Measurements from ENCODE around the gene KLHDC4. TPM values are rescaled to one million over a fixed set of nuclear protein-coding genes. Genes with fewer than 3 reads are reported as not detected.

KLHDC4 gene
- total and polyA plus RNA-seq, 2 of the 4 experiments (the other 2 are of a cell fraction): 13.6 to 19.0 TPM

DNA sequence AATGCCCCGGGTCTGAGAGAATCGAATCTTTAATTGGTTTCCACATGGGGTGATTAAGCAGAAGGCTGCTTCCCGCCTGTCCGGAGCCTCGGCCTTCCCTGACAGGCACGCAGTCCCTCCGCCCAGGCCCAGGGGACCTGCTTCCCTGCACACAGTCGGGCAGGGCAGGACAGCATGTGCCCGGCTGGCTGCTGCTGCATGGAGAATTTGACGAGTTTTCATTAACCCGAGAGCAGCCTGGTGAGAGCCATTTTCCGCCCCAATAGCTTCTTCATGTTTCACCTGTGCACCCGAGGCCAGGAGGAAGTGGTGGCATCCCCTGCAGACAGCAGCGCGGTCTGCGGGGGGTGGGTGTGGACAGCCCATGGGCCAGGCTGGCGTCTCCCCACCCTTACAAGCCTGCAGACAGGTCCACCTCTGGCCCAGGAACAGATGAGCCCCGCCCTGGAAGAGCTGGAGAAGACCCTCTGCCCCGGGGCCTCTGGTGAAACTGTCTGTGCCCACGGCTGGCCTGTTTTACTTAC, 67.0 kb downstream of the KLHDC4 start:
- Histone ChIP-seq H3K18ac (ENCODE audit: low read depth, low read length) (no peak overlapping the region), H3K9me1 (ENCODE audit: insufficient read depth, low read length) (no peaks in the 10 kb centered on the region), H3K9ac (ENCODE audit: low read depth, low read length) (no peak overlapping the region), H3K23ac (ENCODE audit: low read depth, low read length) (no peak overlapping the region), H3K27me3 (ENCODE audit: control insufficient read depth, insufficient read depth, low read length) (no peaks in the 10 kb centered on the region), H2BK15ac (ENCODE audit: low read depth, low read length) (no peak overlapping the region), H4K5ac (ENCODE audit: low read depth, low read length) (no peak overlapping the region), H3K4me1 (ENCODE audit: control insufficient read depth, insufficient read depth, low read length) (no peaks in the 10 kb centered on the region), H3K14ac (replicated peaks; ENCODE audit: low read depth, low read length) (no peak overlapping the region), H4K20me1 (ENCODE audit: insufficient read depth, low read length) (peaks cover 3% of the 10 kb centered on the region), H4K91ac (ENCODE audit: insufficient read depth, low read depth, low read length) (no peak overlapping the region), H4K8ac (ENCODE audit: low read depth in 2 of 2, low read length in 2 of 2) (no peak overlapping the region), H2BK5ac (ENCODE audit: low read depth, low read length, poor library complexity, severe bottlenecking) (no peak overlapping the region), H2AK9ac (replicated peaks; ENCODE audit: low read depth, low read length, poor library complexity) (no peak overlapping the region), H2AK5ac (ENCODE audit: low read depth, low read length) (no peak overlapping the region), H3K4me3 (ENCODE audit: insufficient read depth, low read depth, low read length) (no peak overlapping the region), H2BK20ac (ENCODE audit: low read depth, low read length) (no peak overlapping the region), H3K79me1 (ENCODE audit: low read depth in 1 of 2, low read length in 2 of 2) (no peaks in the 10 kb centered on the region), H3K36me3 (ENCODE audit: control insufficient read depth, insufficient read depth, low read length) (peaks cover 14% of the 10 kb centered on the region), H3K27ac (ENCODE audit: insufficient read depth, low read length) (no peak overlapping the region), H3K9me3 (ENCODE audit: control insufficient read depth, insufficient read depth, low read length) (no peaks in the 10 kb centered on the region), H2BK120ac (ENCODE audit: low read depth, low read length) (no peak overlapping the region), H2AFZ (replicated peaks; ENCODE audit: low read length, poor library complexity) (no peak overlapping the region), H3K4ac (ENCODE audit: low read depth, low read length) (no peak overlapping the region), H3K56ac (ENCODE audit: extremely low read depth, insufficient read depth, low read length) (no peak overlapping the region), H3K4me2 (ENCODE audit: low read depth, low read length) (no peak overlapping the region)
- no peak for TF ChIP-seq MAFK (IDR thresholded peaks at IDR 0.05; ENCODE audit: low read depth, low read length)
- TF ChIP-seq FOS (IDR thresholded peaks at IDR 0.05; ENCODE audit: low read depth, low read length): no peak
- TF ChIP-seq, protein P1, sequence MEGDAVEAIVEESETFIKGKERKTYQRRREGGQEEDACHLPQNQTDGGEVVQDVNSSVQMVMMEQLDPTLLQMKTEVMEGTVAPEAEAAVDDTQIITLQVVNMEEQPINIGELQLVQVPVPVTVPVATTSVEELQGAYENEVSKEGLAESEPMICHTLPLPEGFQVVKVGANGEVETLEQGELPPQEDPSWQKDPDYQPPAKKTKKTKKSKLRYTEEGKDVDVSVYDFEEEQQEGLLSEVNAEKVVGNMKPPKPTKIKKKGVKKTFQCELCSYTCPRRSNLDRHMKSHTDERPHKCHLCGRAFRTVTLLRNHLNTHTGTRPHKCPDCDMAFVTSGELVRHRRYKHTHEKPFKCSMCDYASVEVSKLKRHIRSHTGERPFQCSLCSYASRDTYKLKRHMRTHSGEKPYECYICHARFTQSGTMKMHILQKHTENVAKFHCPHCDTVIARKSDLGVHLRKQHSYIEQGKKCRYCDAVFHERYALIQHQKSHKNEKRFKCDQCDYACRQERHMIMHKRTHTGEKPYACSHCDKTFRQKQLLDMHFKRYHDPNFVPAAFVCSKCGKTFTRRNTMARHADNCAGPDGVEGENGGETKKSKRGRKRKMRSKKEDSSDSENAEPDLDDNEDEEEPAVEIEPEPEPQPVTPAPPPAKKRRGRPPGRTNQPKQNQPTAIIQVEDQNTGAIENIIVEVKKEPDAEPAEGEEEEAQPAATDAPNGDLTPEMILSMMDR (conservative IDR thresholded peaks at IDR 0.05; ENCODE audit: low read depth, low read length): no peak
- 96% methylated on average over 11 of the region's 20 CpGs; no CpG with 5 or more reads in 1 of the 2 experiments for WGBS, 2 experiments (ENCODE audit: extremely low coverage in 2 of 2, insufficient read length in 1 of 2)
- CTCF ChIA-PET: no interaction called here
- intact Hi-C loops (cut with micrococcal nuclease) (no loop called here), in situ Hi-C loops (cut with MboI; ENCODE audit: low sequenced_read_pairs) (no loop called here), dilution Hi-C loops (cut with HindIII; ENCODE audit: low sequenced_read_pairs, unreplicated experiment) (no loop called here)
- DNase-seq (no peak), ATAC-seq (ENCODE audit: low read depth) (no peak)
- POLR2A ChIA-PET (ENCODE audit: unreplicated experiment): no interaction called here
- BruUV-seq (replicated peaks): no TSS peak

All from IMR-90 (cell line).